Astrocyte (in vitro differentiated cells and primary cell): ENCODE results near the gene AGT.

Experiments
- EZH2 ChIP-seq: IDR thresholded peaks from 2 replicates; pipeline ENCODE4 v1.6.1; 2012; ENCODE audit warnings: mild to moderate bottlenecking, low read length, inconsistent platforms; ENCODE audit not compliant: insufficient read depth
- TF ChIP-seq, protein P1 (sequence below): IDR thresholded peaks from 2 replicates; pipeline ENCODE4 v1.5.1; 2011; ENCODE audit warnings: low read depth, mild to moderate bottlenecking, inconsistent platforms, low read length, moderate library complexity; ENCODE audit not compliant: insufficient read depth

DNA sequence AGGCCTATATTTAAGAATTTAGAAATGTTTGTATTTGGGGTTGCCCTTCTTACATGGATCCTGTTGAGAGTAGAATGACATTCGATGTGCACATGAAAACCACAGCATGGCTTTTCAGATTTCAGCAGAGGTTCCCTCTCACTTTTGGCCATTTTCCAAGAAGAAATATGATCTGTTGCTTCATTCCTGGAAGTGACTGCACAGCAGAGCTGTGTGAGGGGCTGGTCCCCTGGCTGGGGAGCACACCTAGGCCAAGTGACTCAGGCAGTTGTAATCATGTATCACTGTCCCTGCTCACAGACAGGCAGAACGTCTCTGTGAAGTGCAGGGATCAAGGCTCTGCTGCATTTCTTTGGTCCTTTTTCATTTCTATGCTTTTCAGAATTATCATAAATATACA lies 32.3 kb downstream of the AGT start:
- TF ChIP-seq, protein P1, sequence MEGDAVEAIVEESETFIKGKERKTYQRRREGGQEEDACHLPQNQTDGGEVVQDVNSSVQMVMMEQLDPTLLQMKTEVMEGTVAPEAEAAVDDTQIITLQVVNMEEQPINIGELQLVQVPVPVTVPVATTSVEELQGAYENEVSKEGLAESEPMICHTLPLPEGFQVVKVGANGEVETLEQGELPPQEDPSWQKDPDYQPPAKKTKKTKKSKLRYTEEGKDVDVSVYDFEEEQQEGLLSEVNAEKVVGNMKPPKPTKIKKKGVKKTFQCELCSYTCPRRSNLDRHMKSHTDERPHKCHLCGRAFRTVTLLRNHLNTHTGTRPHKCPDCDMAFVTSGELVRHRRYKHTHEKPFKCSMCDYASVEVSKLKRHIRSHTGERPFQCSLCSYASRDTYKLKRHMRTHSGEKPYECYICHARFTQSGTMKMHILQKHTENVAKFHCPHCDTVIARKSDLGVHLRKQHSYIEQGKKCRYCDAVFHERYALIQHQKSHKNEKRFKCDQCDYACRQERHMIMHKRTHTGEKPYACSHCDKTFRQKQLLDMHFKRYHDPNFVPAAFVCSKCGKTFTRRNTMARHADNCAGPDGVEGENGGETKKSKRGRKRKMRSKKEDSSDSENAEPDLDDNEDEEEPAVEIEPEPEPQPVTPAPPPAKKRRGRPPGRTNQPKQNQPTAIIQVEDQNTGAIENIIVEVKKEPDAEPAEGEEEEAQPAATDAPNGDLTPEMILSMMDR = no peak
- no peak for TF ChIP-seq EZH2
